CD4-positive, alpha-beta T cell treated with Interleukin-12 subunit alpha and Interleukin-12 subunit beta, for 1 hour (primary cell): ENCODE results near the gene ZNF398.
"Not testable (repeated sequence)": the region's sequence is repeated elsewhere in the genome, so short reads cannot be mapped to it uniquely, and the experiment has no call there.

Source experiments
- DNase-seq: peaks from one replicate; pipeline ENCODE4 v3.0.0-alpha.2; 2020

The ZNF398 gene

DNA sequence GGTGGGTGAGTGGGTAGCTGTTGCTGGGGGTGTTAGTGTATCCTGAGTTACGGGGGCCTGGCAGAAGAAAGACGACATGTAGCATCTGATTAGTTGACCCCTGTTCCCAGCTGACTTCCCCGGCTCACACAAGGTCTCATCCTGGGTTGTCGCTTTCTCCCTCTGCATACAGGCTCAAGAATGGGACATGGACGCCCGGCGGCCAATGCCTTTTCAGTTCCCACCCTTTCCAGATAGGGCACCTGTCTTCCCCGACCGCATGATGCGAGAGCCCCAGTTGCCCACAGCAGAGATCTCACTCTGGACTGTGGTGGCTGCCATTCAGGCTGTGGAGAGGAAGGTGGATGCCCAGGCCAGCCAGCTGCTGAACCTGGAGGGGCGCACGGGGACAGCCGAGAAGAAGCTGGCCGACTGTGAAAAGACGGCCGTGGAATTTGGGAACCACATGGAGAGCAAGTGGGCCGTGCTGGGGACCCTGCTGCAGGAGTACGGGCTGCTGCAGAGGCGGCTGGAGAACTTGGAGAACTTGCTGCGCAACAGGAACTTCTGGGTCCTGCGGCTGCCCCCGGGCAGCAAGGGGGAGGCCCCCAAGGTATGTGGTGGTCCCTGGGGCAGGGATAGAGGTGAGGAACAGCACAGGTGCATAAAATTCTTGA is 51.0 kb downstream of the ZNF398 start:
- no peak for DNase-seq

DNA sequence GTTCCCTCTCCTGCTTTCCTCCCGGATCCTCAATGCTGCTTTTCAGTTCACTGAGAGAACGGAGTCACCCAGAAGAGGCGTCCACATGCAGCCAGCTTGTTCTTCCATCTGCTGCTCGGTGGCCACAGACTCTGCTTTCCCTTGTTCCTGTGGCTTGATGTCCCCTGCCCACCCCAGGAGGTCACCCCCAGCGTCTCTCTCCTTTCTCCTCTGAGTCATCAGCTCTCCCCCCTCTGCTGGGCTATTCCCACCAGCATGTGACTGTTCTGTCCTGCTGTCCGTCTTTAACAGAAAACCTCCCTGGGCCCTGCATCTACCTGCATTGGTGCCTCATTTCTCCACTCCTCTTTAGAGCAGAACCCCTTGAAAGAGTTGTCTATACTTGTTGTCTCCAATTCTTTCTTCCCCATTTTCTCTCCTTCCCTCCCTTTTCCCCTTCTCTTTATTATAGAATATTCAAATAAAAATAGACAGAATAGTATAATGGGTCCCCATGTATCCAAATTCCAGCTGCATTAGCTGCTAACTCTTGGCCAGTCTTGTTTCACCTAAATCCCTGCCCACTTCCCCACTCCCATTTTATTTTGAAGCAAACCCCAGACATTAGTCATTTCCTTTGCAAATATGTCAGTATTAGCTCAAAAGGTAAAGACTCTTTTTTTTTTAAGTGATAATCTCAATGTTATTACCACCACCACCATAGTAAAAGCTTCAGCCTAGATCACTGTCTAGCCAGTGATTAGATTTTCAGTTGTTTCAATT is 52.2 kb downstream of the ZNF398 start:
- no peak for DNase-seq

DNA sequence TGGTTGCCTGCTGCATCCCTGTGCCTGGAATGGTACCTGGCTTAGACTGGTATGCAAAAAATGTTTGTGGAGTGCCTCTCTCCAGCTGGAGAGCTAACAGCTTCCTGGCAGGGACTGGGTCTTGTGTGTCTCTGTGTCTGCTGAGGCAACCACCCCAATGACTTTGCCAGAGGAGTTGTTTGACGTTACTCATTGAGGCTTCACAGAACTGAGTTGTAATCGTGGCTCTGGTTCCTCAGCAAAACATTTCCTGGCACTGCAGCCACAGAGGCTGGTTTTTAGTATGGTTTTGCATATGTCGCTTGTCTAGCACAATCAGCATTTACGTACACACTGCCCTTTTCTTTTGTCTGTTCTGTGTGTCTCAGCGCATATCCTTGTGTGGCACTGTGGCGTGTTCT is 55.6 kb downstream of the ZNF398 start:
- no peak for DNase-seq

DNA sequence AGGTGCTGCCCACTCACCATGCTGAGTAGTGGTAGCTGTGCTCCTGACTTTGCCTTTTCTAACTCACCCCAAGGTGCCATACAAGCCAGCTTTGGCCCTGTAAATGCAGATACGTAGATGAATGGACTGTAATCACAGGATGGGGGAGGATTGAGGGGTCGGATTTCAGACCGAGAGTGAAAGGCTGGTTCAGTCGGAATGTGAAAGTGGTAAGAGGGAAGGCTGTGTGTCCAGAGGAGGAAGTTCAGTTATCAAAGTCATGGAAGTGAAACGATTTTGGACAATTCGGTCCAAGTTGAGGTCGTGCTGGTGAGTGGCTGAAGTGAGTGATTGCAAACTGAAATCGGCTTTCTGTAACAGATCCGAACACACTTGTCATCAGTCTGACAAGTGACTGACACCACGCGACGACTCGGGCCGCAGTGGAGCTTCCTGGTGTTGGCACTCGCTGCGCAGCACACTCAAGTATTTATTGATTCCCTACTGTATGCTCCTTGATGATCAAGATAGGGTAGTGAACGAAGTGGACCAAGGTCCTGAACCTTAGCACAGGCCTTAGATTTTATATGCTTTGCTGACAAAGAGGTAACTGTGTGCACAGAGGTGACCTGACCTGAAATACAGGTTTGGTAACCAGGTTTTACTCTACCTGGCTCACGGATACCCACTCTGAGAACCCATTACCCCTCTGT is 58.6 kb downstream of the ZNF398 start:
- no peak for DNase-seq

DNA sequence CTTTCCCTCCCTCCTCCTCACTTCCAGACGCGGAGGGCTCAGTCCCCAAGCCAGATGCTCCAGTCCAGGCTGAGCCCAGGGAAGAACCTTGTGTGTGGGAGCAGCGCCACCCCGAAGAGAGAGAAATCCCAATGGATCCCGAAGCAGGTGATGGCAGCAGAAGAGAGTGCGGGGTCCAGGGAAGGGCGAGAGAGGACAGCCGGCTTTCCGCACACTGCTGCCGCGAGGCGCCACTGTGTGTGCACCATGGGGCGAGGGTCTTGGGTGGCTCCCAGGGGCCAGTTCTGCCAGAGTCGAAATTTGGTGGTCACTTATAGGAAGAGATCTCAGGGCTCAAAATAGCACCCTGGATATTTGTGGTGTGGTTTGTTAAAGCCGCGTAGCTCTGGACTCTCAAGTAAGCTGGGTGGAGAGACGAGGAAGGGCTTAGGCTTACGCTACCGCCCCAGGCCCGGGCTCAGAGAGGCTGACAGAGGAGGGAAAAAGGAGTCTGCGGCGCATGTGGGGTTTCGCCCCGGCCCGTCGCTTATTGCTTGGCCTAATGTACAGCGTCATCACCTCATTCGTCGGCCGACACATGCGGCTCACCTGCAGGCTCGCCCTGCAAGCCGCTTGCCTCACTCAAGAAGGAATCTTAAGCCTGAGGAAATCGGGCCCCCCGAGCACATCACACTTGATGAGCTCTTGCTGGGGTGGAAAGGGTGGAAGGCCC is 60.2 kb downstream of the ZNF398 start:
- no peak for DNase-seq

DNA sequence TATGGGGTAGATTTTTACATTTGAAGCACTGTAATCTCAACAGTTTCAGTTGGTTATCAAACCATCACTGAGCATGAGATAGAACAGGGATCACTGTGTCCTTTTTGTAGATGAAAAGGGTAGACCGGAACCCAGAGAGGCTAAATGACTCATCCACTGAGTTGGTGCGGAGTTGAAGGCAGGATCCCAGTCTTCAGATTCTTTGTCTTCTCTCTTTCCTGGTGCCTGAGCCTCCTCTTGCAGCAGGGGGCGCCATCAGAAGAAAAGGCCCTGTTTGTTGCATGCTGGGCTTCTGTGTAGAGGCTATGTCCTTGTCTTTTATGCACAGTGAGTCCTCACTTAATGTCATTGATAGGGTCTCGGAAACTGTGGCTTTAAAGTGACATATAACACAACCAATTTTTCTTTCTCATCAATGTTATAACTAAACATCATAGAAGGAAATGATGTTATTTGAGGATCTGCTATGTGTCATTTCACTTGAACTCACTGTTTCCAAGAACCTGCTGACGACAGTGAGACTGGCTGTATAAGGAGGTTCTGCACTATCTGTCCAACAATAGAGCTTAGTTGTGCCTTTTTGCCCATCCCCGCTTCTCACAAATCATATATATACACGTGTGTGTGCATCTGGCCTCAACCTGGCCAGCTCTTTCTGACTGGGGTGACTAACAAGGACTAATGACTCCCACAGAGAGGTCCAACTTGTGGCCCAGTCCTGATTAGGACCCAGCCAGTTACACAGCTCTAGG is 62.4 kb downstream of the ZNF398 start:
- DNase-seq = peak; percentile 59

DNA sequence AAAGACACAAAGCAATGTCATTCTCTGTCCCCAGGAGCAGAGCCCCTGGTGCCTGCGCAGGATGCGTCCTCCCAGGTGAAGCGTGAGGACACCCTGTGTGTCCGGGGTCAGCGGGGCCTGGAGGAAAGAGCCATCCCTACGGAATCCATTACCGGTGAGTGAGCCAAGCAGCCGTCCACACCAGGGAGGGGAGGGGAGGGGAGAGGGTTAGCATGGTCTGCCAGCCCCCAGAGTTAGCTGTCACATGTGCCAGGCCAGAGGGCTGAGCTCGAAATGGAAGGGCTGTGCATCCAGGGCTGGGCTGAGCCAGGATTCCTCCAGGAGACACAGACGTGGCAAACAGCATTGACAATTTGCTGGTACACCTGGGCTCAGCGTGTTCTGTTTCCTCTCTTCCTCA is 63.3 kb downstream of the ZNF398 start:
- DNase-seq = no peak

DNA sequence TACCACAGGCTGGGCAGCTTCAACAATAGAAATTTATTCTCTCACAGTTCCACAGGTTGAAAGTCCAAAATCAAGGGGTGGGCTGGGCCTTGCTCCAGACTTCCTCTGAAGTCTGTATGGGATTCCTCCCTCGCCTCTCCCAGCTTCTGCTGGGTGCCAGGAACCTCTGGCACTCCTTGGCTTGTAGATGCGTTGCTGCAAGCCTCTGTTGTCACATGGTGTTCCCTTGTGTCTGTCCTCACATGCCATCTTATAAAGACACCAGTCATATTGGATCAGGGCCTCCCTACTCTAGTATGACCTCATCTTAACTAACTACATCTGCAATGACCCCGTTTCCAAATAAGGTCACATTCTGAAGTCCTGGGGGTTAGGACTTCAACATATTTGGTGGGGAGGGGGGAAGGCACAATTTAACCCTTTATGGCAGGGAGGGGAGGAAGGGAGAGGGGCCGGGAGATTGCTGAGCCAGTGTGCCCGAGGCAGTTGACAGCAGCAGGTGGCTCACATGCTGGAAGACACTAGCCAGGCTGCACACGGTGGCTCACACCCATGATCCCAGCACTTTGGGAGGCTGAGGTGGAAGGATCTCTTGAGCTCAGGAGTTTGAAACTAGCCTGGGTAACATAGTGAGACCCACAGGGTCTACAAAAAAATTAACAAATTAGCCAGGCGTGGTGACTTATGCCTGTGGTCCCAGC is 66.9 kb downstream of the ZNF398 start:
- DNase-seq = no peak

DNA sequence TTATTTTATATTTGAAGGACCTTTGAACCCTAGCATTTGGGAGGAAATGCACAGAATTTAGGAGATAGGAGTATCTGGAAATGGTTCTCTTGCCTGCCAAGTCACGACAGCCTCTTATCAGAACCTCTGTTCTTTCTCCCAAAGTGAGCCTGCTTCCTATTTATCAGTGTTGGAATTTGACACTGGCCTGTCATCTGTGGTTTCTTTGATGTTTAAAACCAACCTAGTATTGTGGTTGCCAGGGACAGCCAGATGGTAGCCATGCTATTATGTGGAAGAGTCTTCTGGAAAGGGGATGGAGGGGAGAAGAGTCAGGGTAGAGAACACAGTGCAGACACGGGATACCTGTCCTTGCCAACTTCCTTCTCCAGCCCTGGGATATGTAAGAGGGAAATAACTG is 69.1 kb downstream of the ZNF398 start:
- DNase-seq = no peak

DNA sequence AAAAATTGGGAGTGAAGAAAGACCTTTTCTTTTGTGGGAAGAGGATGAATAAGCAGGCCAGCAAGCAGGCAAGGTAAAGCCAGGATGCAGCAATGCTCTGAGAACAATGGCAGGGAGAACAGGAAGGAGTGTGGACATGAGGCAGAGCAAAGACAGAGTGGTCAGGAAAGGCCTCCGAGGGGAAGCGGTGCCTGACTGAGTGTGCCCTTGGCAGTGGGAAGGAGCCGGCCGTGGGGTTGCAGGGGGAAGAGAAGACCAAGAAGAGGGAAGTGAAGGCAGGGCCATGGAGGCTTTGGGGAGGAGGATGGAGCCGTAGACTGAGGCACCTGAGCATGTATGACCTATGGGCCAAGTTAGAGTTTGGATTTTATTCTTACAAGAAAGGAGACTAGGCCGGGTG is 70.3 kb downstream of the ZNF398 start:
- DNase-seq = no peak

DNA sequence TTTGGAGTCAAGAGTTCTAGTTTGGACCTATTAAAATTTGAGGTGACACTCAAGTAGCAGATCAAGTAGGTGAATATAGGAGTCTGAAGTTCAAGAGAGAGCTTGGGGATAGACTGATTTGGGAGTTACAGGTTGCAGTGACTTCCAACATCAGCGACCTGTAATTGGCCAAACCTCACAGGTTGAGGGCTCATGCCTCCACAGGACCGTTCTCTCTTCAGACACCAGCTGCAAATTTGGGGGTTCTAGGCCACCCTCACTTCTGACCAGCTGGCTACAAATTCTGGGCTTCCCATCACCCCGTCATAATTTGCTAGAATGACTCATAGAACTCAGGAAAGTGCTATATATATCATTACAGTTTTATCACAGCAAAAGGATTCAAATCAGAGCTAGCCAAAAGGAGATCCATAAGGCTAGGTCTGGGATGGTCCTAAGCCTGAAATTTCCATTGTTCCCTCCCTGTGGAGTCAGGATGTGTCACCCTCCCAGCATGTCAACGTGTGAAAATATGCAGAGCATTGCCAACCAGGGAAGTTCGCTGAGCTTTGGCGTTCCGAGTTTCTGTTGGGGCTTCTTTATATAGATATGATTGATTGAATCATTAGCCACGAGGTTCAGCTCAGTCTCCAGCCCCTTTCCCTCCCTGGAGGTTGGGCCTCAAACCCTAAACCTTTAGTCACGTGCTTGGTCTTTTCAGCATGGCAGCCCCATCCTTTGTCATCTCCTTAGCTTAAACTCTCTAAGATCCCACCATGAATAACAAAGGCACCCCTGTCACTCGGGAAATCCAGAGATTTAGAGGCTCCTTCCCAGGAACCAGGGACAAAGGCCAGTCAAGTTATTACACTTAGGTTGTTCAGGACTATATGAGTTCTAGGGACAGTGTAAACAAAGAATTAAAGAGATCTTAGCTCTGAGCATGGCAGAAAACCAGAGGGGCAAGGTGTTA is 71.5 kb downstream of the ZNF398 start:
- DNase-seq = no peak

DNA sequence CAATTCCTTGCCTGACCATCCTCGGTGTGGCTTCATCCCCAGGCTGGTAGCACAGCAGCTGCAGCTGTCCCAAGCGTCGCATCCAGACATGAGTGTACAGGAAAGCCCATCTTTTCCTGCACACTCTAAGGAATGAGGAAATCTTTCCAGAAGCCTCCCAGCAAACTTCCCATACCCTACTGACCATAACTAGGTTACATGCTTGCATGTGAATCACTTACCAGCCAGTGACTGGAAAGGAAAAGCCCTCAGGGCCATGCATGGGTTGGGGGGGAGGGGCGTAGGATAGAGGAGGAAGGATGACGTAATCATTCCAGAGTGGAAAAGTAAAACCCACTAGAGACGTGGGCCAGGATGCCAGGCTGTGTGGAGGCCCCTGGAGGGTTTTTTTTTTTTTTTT is 73.3 kb downstream of the ZNF398 start:
- DNase-seq = no peak

DNA sequence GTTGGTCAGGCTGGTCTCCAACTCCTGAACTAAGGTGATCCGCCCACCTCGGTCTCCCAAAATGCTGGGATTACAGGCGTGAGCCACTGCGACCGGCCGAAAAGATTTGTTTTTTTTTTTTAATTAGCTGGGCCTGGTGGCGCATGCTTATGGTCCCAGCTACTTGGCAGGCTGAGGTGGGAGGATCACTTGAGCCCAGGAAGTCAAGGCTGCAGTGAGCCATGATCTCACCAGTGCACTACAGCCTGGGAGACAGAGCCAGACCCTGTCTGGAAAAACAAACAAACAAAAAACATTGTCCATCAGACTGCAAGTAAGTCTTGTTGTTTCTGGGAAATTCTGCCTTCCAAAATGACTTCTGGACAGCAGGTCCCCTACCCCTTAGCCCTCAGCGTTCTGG is 75.9 kb downstream of the ZNF398 start:
- no peak for DNase-seq

DNA sequence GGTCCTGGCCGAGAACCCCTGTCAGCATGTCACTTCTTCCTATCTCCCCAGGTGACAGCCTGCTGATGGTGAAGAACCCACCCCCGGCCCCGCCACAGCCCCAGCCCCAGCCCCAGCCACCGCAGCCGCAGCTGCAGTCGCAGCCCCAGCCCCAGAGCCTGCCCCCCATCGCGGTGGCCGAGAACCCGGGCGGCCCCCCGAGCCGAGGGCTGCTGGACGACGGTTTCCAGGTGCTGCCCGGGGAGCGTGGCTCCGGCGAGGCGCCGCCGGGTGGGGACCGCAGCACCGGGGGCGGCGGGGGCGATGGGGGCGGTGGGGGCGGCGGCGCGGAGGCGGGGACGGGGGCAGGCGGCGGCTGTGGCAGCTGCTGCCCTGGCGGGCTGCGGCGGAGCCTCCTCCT is 76.5 kb downstream of the ZNF398 start:
- DNase-seq = no peak

DNA sequence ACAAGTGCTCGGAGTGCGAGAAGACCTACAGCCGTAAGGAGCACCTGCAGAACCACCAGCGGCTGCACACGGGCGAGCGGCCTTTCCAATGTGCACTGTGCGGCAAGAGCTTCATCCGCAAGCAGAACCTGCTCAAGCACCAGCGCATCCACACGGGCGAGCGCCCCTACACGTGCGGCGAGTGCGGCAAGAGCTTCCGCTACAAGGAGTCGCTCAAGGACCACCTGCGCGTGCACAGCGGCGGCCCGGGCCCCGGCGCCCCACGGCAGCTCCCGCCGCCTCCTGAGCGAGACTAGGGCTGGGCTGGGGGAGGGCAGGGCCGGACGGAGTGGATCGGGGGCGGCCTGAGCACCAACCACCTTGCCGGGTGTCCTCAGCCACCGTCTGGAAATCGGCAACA is 77.1 kb downstream of the ZNF398 start:
- DNase-seq = no peak

DNA sequence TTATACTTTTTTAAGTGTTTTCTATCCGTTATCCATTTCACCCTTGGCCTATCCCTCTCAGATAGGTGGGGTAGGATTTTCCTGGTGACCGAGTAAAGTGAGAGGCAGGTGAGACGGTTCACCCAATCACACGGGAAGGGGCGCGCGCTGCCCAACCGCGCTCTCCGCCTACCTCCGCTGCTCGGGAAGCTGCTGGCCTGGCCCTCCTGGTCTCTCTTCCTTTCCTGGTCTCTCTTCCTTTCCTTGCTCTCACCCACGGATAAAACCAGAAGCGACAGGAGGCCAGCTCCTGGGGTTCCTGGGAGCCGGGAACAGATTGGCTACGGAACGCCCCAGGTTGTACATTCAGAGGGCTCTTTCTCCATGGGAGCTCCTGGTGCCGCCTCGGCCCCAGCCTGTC is 77.9 kb downstream of the ZNF398 start:
- no peak for DNase-seq

DNA sequence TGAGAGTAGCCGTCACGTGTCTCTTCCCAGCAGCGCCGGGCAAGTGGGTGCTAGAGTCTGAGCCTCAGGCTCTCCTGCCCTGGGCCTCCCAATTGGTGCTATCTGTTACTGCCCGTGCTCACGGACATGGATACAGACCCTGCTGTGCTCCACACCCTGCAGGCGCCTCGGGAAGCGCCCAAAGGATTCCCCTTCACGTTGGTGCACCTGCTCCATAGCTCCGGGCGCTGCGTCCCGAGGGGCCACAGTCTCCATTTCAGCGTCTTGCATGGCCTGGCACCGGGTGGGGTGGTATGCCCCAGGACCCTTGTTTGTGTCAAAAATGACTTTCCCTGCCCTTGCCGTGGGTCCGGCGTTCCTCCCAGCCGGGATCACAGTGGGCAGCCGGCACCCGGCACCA is 78.4 kb downstream of the ZNF398 start:
- DNase-seq = no peak

DNA sequence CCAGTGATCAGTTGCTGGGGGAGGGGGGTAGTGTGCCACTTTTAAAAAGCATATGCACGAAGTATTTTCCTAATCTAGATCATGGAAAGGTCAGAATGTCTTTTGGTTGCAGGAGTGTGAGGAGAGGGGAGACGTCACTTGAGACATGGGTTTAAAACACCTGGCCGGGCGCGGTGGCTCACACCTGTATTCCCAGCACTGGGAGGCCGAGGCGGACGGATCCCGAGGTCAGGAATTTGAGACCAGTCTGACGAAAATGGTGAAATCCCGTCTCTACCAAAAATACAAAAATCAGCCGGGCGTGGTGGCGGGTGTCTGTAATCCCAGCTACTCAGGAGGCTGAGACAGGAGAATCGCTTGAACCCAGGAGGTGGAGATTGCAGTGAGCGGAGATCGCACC is 79.1 kb downstream of the ZNF398 start:
- not testable (repeated sequence) for DNase-seq

DNA sequence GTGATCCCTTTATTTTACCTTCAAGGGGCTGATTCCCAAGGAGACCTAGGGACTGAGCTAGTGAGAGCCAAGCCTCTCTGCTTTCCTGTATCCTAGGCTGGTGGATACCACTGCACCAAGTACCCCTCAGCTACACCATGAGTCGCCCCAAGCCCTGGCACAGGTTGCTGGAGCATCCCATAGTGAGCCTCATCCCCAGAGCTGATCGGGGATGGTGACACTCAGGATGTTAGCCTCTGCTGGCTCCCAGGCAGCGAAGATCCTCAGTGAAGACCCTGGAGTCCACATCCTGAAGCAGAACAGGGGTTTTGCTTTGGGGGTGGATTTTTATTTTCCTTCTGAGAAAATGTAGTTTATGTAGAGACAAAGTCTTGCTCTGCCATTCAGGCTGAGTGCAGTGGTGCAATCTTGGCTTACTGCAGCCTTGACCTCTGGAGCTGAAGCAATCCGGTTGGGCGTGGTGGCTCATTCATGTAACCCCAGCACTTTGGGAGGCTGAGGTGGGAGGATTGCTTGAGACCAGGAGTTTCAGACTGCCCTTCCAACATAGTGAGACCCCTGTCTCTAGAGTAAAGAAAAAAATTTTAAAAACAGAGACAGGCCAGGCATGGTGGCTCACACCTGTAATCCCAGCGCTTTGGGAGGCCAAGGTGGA is 79.7 kb downstream of the ZNF398 start:
- DNase-seq = no peak

DNA sequence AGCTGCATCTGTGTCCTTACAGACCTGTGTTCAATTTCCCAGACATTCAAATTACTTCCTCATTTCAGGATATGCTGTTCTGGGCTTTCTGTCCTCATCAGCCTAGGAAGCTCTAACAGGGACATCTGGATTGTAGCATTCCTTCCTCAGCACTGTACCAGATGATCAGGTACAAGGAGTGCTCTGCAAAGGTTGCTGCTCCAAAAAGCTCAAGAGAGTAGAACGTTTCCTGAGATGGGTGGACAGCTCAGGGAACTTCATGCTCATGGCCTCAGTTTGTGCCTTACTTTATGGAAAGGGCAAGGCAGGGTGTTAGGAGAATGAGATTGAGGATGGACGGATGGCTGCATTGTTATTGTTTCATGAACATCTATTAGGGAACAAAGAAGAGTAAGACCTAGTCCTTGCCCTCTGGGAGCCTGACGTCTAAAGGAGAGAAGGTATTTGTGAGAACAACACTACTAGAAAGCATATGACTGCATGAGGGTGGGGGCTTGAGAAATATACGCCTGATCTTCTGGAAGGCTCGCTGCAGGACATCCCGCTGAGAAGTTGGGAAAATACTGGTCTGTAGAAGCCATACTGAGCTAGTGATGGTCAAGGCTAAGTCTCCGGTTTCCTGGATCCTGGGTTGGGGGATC is 81.7 kb downstream of the ZNF398 start:
- DNase-seq = no peak
